ENCODE data around the gene HOXA4. TPM values are rescaled to one million over a fixed set of nuclear protein-coding genes. Genes with fewer than 3 reads are reported as not detected.

HOXA4 gene
- total RNA-seq, 1 donor from 2014 or later, result not detected

DNA sequence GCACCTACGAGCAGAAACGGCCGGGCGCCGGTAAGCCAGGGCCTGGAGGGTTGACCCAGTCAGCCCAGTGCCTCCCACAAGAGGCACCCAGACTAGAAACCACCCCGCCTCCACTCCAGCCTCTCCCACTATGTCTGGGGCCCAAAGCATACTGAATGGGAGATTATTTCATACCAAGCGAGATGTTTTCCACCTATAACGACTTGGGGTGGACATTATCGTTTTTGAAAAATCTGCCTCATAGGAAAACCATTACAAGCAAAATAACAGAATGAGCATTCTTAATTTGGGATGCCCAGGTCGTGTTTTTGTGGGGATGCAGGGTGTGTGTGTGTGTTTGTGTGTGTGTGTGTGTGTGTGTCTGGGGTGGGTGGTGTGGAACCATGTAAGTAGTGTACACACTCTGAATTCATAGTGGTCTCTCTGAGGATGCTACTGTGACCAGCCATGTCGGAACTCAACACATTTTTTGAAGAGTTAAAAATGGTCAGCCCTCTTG, 15.4 kb upstream of the HOXA4 start:
- no peak overlapping the region for H3K4me2 ChIP-seq
- H2AFZ ChIP-seq (replicated peaks), result no peak overlapping the region
- H3K27me3 Mint-ChIP-seq (ENCODE audit: insufficient read depth, low read depth), result peaks cover 91% of the 10 kb centered on the region

DNA sequence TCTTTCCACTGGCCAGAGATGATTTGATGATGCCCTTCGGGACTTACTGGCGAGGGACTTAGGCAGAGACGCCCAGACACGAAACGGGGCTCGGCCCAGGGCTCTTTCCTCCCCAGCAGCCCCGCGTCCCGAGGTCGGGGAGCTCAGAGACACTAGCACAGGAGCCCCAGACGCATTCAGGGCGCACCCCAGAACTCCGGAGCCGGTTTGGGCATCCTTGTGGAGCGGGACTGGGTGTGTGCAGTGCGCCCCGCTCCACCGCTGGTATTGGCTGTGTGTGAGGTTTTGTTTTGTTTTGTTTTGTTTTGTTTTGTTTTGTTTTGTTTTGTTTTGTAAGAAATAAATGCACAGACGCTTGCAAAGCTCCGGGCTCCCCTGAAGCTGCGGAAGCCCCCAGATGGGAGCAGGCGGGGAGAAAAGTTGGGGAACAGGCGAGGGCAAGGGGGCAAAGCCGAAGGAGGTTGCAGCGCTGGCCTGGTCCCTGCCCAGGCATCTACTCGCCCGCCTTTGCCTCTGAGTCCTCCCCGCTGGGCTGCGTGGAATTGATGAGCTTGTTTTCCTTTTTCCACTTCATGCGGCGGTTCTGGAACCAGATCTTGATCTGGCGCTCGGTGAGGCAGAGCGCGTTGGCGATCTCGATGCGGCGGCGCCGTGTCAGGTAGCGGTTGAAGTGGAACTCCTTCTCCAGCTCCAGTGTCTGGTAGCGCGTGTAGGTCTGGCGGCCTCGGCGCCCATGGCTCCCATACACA, 14.8 kb upstream of the HOXA4 start:
- Mint-ChIP-seq H3K9me3 (peaks cover 25% of the 10 kb centered on the region), H3K4me1 (peaks cover 8% of the 10 kb centered on the region), H3K27ac (no peak overlapping the region), H3K36me3 (no peaks in the 10 kb centered on the region), H3K27me3 (ENCODE audit: insufficient read depth, low read depth) (peaks cover 91% of the 10 kb centered on the region), H3K4me3 (no peak overlapping the region)
- Histone ChIP-seq H3K79me2 (ENCODE audit: low read depth) (no peaks in the 10 kb centered on the region), H2AFZ (replicated peaks) (no peak overlapping the region), H3K9ac (no peak overlapping the region), H3K9me3 (ENCODE audit: low read depth) (no peaks in the 10 kb centered on the region), H3F3A (ENCODE audit: low read depth) (no peaks in the 10 kb centered on the region), H3K27me3 (peaks cover 100% of the 10 kb centered on the region), H3K4me1 (peaks cover 7% of the 10 kb centered on the region), H4K20me1 (ENCODE audit: low read depth) (peaks cover 80% of the 10 kb centered on the region), H3K27ac (no peak overlapping the region), H3K36me3 (no peaks in the 10 kb centered on the region), H3K4me2 (no peak overlapping the region), H3K4me3 (no peak overlapping the region)
- DNase-seq (ENCODE audit: low spot score), result no peak
- TF ChIP-seq EZH2 (IDR thresholded peaks at IDR 0.05) (peak; percentile 89), CTCF (IDR thresholded peaks at IDR 0.05) (no peak), EZH2phosphoT487 (IDR thresholded peaks at IDR 0.05) (peak; percentile 83)

More for the DNA sequence above, 15.4 kb upstream of the HOXA4 start:
- H3K36me3 Mint-ChIP-seq, result no peaks in the 10 kb centered on the region
- H3K79me2 ChIP-seq (ENCODE audit: low read depth), result no peaks in the 10 kb centered on the region
- H3K9me3 ChIP-seq (ENCODE audit: low read depth), result no peaks in the 10 kb centered on the region
- no peak overlapping the region for H3K27ac Mint-ChIP-seq
- H3F3A ChIP-seq (ENCODE audit: low read depth), result no peaks in the 10 kb centered on the region
- H3K27ac ChIP-seq, result no peak overlapping the region
- H3K9me3 Mint-ChIP-seq, result peaks cover 25% of the 10 kb centered on the region
- H3K4me1 ChIP-seq, result peaks cover 7% of the 10 kb centered on the region
- peaks cover 100% of the 10 kb centered on the region for H3K27me3 ChIP-seq
- peaks cover 8% of the 10 kb centered on the region for H3K4me1 Mint-ChIP-seq
- no peak overlapping the region for H3K9ac ChIP-seq
- peaks cover 76% of the 10 kb centered on the region for H4K20me1 ChIP-seq (ENCODE audit: low read depth)
- TF ChIP-seq EZH2 (IDR thresholded peaks at IDR 0.05) (no peak), CTCF (IDR thresholded peaks at IDR 0.05) (no peak), EZH2phosphoT487 (IDR thresholded peaks at IDR 0.05) (no peak)
- no peak overlapping the region for H3K4me3 Mint-ChIP-seq
- no peak overlapping the region for H3K4me3 ChIP-seq
- H3K36me3 ChIP-seq, result no peaks in the 10 kb centered on the region
- no peak for DNase-seq (ENCODE audit: low spot score)

DNA sequence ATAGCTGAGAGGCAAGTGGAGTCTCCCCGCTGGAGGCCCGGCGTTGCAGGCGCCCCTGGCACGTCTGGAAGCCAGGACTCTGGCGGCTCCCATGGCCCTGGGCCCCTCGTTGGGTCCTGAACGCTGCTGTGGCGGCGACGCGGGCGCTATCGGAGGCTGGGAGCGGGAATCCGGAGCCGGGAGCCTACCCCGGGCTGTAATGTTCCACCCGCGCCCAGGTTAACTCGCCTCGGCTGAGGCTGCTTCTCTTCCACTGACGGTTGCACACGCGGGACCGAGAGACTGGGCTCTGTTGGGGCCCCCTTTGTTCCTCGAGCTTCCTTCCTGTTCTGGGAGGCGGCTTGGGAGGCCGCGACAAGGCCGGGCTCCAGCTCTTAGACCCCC, 14.2 kb upstream of the HOXA4 start:
- H3K9me3 Mint-ChIP-seq, result peaks cover 25% of the 10 kb centered on the region
- no peak overlapping the region for H3K4me3 Mint-ChIP-seq
- Histone ChIP-seq H3F3A (ENCODE audit: low read depth) (no peaks in the 10 kb centered on the region), H3K4me3 (no peak overlapping the region), H3K9me3 (ENCODE audit: low read depth) (no peaks in the 10 kb centered on the region), H4K20me1 (ENCODE audit: low read depth) (peaks cover 85% of the 10 kb centered on the region), H3K27ac (no peak overlapping the region), H3K79me2 (ENCODE audit: low read depth) (no peaks in the 10 kb centered on the region), H3K27me3 (peaks cover 100% of the 10 kb centered on the region), H3K9ac (no peak overlapping the region), H3K4me2 (no peak overlapping the region), H3K36me3 (no peaks in the 10 kb centered on the region), H3K4me1 (peaks cover 7% of the 10 kb centered on the region), H2AFZ (replicated peaks) (no peak overlapping the region)
- DNase-seq (ENCODE audit: low spot score), result no peak
- no peak for TF ChIP-seq EZH2 (IDR thresholded peaks at IDR 0.05)
- no peak for TF ChIP-seq CTCF (IDR thresholded peaks at IDR 0.05)
- H3K27ac Mint-ChIP-seq, result no peak overlapping the region
- peaks cover 8% of the 10 kb centered on the region for H3K4me1 Mint-ChIP-seq
- peaks cover 91% of the 10 kb centered on the region for H3K27me3 Mint-ChIP-seq (ENCODE audit: insufficient read depth, low read depth)
- no peaks in the 10 kb centered on the region for H3K36me3 Mint-ChIP-seq

Data from neural progenitor cell (in vitro differentiated cells).